Duodenal mucosa (tissue), 2 donors: ENCODE measurements around the gene MPPE1.
A peak's percentile ranks its signal among the peaks of the same experiment; 100 is the strongest.
"Not testable (repeated sequence)": the region's sequence is repeated elsewhere in the genome, so short reads cannot be mapped to it uniquely, and the experiment has no call there.

Experiments used
- H3K27ac ChIP-seq: one replicate; pipeline ENCODE4 v1.7.0; 2013; ENCODE audit warnings: low read depth, low read length
- H3K27me3 ChIP-seq, 2 donors: one replicate each; pipeline ENCODE4 v1.7.0; 2013; ENCODE audit warnings: low read length in 2 of 2, control low read depth in 1 of 2; ENCODE audit not compliant: insufficient read depth in 2 of 2, control insufficient read depth in 1 of 2
- H3K36me3 ChIP-seq, 2 donors: one replicate each; pipeline ENCODE4 v1.7.0; 2013; ENCODE audit warnings: low read length in 2 of 2, control low read depth in 1 of 2; ENCODE audit not compliant: insufficient read depth in 2 of 2, control insufficient read depth in 1 of 2
- H3K4me1 ChIP-seq, 2 donors: one replicate each; pipeline ENCODE4 v1.7.0; 2013; ENCODE audit warnings: low read length in 2 of 2, control low read depth in 1 of 2; ENCODE audit not compliant: insufficient read depth in 2 of 2, control insufficient read depth in 1 of 2
- H3K4me3 ChIP-seq, 2 donors: one replicate each; pipeline ENCODE4 v1.7.0; 2013; ENCODE audit warnings: low read length in 2 of 2, low read depth in 1 of 2
- H3K9ac ChIP-seq, 2 donors: one replicate each; pipeline ENCODE4 v1.7.0; 2013; ENCODE audit warnings: low read length in 2 of 2, low read depth in 1 of 2
- H3K9me3 ChIP-seq, 2 donors: one replicate each; pipeline ENCODE4 v1.7.0; 2013; ENCODE audit warnings: low read length in 2 of 2, control low read depth in 1 of 2; ENCODE audit not compliant: control insufficient read depth in 1 of 2

MPPE1 gene

DNA sequence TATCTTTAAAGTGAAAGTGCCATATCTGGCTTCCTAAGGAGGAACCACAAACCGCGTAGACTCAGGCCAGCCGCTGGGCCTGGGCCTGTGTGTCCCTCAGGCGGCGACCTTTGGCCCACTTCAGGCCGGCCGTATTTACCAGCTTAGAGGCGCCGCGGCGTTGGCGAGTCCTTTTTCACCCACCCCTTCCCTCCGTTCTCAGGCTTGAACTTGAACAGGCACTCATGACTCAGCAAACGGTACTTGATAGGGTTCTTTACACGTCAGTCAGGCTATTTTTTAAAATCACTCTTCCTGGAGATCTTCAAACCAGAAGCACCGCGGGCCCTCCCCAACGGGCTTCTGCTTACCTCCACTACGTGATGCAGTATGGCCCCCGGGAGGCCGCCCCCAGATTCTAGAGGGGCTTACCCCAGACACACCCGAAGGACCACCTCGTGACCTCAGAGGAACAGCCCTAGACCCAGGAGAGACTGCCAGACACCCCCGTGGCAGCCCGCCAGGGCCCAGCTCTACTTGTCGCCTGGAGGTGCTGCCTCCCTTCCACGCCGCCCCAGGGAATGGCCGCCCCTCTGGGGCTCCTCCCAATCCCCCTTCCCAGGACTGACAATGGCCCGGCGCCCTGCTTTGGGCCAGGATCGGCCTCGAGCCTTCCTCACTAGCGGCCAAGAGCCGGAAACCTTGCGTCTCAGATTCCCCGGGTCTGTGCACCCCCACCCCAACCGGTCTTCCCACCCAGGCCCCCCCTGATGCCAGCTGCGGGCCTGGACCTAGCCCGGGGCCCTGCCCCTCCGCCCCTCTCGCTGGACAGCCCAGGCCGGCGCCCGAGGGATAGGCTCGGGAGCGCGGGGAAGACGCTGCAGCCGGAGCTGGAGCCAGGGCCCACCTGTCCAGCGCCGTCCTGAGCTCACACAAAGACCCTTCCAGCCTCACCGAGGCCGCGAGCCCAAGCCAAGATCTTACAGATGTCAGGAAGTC, 39.4 kb upstream of the MPPE1 start:
- peaks cover 6 to 7% of the 10 kb centered on the region in 2 donors for H3K4me1 ChIP-seq
- peak overlapping the region; percentile 81 for H3K27ac ChIP-seq

GRCh38 chr18:11946756-11947155, 38.6 kb upstream of the MPPE1 start:
- no peaks in the 10 kb centered on the region for H3K36me3 ChIP-seq
- H3K27ac ChIP-seq, result peak overlapping the region; percentile 52
- peak overlapping the region in 1 of 2 donors; percentile 77 for H3K9ac ChIP-seq
- peaks cover 6 to 7% of the 10 kb centered on the region in 2 donors for H3K4me1 ChIP-seq
- H3K27me3 ChIP-seq, result no peaks in the 10 kb centered on the region
- no peaks in the 10 kb centered on the region for H3K9me3 ChIP-seq
- peak overlapping the region; percentile 71 to 76 for H3K4me3 ChIP-seq

More for the DNA sequence above, 39.4 kb upstream of the MPPE1 start:
- Histone ChIP-seq H3K9ac (peak overlapping the region; percentile 69 to 77), H3K27me3 (no peaks in the 10 kb centered on the region), H3K4me3 (peak overlapping the region; percentile 71 to 76), H3K9me3 (no peaks in the 10 kb centered on the region), H3K36me3 (no peaks in the 10 kb centered on the region)

DNA sequence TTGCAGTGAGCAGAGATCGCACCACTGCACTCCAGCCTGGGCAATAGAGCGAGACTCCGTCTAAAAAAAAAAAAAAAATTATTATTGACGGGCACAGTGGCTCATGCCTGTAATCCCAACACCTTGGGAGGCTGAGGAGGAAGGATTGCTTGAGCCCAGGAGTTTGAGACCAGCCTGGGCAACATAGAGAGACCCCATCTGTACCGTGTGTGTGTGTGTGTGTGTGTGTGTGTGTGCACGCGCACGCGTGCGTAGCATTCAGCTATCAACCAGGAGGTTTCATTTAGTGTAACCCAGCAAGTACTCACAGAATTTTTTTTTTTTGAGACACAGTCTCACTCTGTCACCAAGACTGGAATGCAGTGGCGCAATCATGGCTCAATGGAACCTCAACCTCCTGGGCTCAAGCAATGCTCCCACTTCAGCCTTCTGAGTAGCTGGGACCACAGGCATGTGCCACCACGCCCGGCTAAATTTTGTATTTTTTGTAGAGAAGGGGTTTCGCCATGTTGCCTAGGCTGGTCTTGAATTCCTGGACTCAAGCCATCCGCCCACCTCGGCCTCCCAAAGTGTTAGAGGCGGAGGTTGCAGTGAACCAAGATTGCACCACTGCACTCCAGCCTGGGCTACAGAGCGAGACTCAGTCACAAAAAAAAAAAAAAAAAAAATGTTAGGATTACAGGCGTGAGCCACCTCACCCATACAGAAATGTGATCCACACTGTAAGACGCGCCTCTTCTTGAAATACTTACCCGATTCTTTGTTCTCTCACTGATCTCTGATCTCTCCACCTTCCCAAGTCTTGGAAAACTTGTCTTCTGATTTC, 37.9 kb upstream of the MPPE1 start:
- H3K27ac ChIP-seq, H3K4me3 ChIP-seq, H3K36me3 ChIP-seq, H3K9ac ChIP-seq, H3K9me3 ChIP-seq, H3K27me3 ChIP-seq, H3K4me1 ChIP-seq: not testable (repeated sequence)

DNA sequence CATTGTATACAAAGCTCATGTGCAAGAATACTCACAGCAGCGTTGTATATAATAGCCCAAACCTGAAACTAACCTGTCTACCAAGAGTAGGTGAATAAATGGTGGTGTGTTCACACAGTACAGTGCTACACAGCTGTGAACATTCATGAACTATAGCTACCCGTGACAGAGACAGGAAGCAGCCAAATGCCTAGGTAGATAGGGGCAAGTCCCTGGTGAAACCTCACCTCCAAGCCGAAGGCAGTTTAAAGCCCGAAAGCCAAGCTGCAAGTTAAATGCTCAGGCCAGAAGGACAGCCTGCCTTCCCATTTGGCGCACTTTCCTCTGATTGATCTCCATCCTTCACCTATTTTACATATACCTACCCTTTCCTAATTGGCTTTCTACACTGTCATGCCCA, 36.7 kb upstream of the MPPE1 start:
- no peaks in the 10 kb centered on the region for H3K27me3 ChIP-seq
- peaks cover 6 to 7% of the 10 kb centered on the region in 2 donors for H3K4me1 ChIP-seq
- no peak overlapping the region for H3K9ac ChIP-seq
- H3K4me3 ChIP-seq, result no peak overlapping the region
- H3K27ac ChIP-seq, result no peak overlapping the region
- H3K36me3 ChIP-seq, result no peaks in the 10 kb centered on the region
- H3K9me3 ChIP-seq, result no peaks in the 10 kb centered on the region

GRCh38 chr18:11944252-11944651, 36.1 kb upstream of the MPPE1 start:
- H3K9ac ChIP-seq, result no peak overlapping the region
- no peak overlapping the region for H3K27ac ChIP-seq
- peaks cover 6 to 7% of the 10 kb centered on the region in 2 donors for H3K4me1 ChIP-seq
- no peak overlapping the region for H3K4me3 ChIP-seq
- no peaks in the 10 kb centered on the region for H3K9me3 ChIP-seq
- H3K36me3 ChIP-seq, result no peaks in the 10 kb centered on the region
- H3K27me3 ChIP-seq, result no peaks in the 10 kb centered on the region

DNA sequence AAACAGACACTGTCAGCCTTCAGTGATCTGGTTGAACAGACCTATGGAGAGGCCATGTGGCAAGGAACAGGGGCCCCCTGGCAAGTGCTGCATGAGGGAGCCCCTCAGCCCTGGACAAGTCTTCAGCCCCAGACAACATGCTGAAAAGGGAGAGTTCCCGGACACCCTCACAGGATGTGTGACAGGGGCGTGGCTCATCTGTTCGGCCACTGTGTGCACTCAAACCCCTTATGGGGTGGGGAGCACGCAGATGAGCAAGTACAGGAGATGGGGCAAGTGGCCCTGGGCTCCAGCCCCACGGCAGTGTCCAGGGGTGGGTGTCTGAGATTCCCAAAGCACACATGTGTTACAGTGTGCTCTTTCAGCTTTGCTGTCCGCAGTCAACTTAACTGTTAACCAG, 35.4 kb upstream of the MPPE1 start:
- H3K27me3 ChIP-seq, result no peaks in the 10 kb centered on the region
- peaks cover 6 to 7% of the 10 kb centered on the region in 2 donors for H3K4me1 ChIP-seq
- no peak overlapping the region for H3K9ac ChIP-seq
- no peaks in the 10 kb centered on the region for H3K9me3 ChIP-seq
- no peak overlapping the region for H3K27ac ChIP-seq
- H3K36me3 ChIP-seq, result no peaks in the 10 kb centered on the region
- no peak overlapping the region for H3K4me3 ChIP-seq

DNA sequence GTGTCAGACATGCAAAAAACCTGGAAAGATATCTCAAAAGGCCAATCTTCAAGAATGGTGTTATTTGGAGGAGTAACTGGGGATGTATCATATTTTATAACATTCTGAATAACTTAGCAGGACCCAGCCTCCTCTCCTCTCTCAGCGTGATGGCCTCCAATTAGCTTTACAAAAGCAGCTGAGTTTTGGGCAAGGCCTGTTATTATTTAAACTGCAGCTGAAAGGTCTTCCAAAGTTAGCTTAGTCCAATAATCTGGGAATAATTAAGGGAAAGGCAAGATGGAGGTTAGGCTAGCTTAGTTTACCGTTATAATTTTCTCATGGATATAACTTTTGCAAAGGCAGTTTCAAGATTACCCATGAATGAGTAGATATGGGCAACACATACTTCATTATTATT, 32.8 kb upstream of the MPPE1 start:
- no peaks in the 10 kb centered on the region for H3K9me3 ChIP-seq
- no peak overlapping the region for H3K4me3 ChIP-seq
- no peaks in the 10 kb centered on the region for H3K36me3 ChIP-seq
- H3K4me1 ChIP-seq, result no peaks in the 10 kb centered on the region
- H3K27ac ChIP-seq, result no peak overlapping the region
- H3K9ac ChIP-seq, result no peak overlapping the region
- no peaks in the 10 kb centered on the region for H3K27me3 ChIP-seq

GRCh38 chr18:11937874-11938478, 29.9 kb upstream of the MPPE1 start:
- Histone ChIP-seq H3K9ac (no peak overlapping the region), H3K36me3 (no peaks in the 10 kb centered on the region), H3K4me3 (no peak overlapping the region), H3K27me3 (no peaks in the 10 kb centered on the region), H3K4me1 (no peaks in the 10 kb centered on the region), H3K27ac (no peak overlapping the region), H3K9me3 (no peaks in the 10 kb centered on the region)

DNA sequence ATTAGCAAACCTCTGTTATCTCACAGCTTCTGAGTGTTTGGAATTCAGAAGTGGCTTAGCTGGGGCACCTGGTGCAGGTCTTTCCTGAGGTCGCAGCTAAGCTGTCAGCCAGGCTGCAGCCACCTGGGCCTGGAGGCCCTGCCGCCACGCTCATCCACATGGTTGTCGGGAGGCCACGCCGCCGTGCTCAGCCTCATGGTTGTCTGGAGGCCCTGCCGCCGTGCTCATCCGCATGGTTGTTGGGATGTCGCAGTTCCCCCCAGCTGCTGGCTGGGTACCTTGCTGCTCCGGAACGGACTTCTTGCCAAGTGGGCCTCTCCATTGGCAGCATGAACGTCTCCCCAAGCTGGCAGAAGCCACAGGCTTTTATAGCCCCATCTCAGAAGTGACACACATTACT, 24.3 kb upstream of the MPPE1 start:
- H3K36me3 ChIP-seq, result no peaks in the 10 kb centered on the region
- H3K27ac ChIP-seq, result no peak overlapping the region
- no peak overlapping the region for H3K9ac ChIP-seq
- no peak overlapping the region for H3K4me3 ChIP-seq
- no peaks in the 10 kb centered on the region for H3K9me3 ChIP-seq
- H3K27me3 ChIP-seq, result no peaks in the 10 kb centered on the region
- no peaks in the 10 kb centered on the region for H3K4me1 ChIP-seq

DNA sequence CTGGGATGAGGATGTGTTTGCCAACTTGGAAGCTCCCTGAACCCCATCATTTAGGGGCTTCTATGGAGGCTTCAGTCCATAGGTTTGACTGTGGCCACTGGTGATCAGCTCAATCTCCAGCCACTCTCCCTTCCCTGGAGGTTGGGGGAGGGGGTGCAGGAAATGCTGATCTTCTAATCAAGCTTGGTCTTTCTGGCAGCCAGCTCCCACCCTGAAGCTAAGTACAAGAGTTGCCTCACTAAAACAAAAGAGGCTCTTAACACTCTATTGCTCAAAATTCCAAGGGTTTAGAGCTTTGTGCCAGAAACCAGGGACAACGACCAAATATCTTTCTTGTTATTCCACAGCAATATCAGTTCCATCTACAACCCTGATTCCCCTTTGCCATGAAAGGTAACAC, 19.4 kb upstream of the MPPE1 start:
- Histone ChIP-seq H3K4me3 (no peak overlapping the region), H3K9me3 (no peaks in the 10 kb centered on the region), H3K9ac (no peak overlapping the region), H3K27me3 (no peaks in the 10 kb centered on the region), H3K27ac (no peak overlapping the region), H3K36me3 (no peaks in the 10 kb centered on the region), H3K4me1 (no peaks in the 10 kb centered on the region)
